ENCODE data around the gene HFE. TPM values are rescaled to one million over a fixed set of nuclear protein-coding genes. Genes with fewer than 3 reads are reported as not detected.

The HFE gene
- polyA plus RNA-seq, 1 donor from 2014 or later, result not detected

- Histone ChIP-seq H3K9me3 (ENCODE audit: low read length) (no peaks in the 10 kb centered on the region), H3K9me2 (ENCODE audit: insufficient read depth, low read length) (no peaks in the 10 kb centered on the region), H2AFZ (ENCODE audit: low read depth, low read length) (no peak overlapping the region), H3K27ac (ENCODE audit: low read length) (no peak overlapping the region), H4K20me1 (ENCODE audit: insufficient read depth) (no peaks in the 10 kb centered on the region), H3K9ac (ENCODE audit: low read length) (no peak overlapping the region), H3K27me3 (ENCODE audit: insufficient read depth, low read depth, low read length) (no peaks in the 10 kb centered on the region), H3K79me2 (replicated peaks; ENCODE audit: insufficient read depth, low read length) (peaks cover 6% of the 10 kb centered on the region), H3K36me3 (ENCODE audit: insufficient read depth, low read length) (no peaks in the 10 kb centered on the region), H3F3A (ENCODE audit: insufficient read depth, low read length, poor library complexity, severe bottlenecking) (no peaks in the 10 kb centered on the region), H3K4me2 (ENCODE audit: low read length) (no peak overlapping the region), H3K4me3 (ENCODE audit: low read length) (no peak overlapping the region)
- TF ChIP-seq TAF1 (IDR thresholded peaks at IDR 0.05; ENCODE audit: low read depth) (no peak), CTCF (IDR thresholded peaks at IDR 0.05; ENCODE audit: poor library complexity, severe bottlenecking) (no peak), EP300 (conservative IDR thresholded peaks at IDR 0.05; ENCODE audit: poor library complexity, severe bottlenecking) (no peak), MXI1 (conservative IDR thresholded peaks at IDR 0.05; ENCODE audit: poor library complexity, severe bottlenecking) (no peak), POLR2AphosphoS5 (IDR thresholded peaks at IDR 0.05) (no peak), EZH2 (IDR thresholded peaks at IDR 0.05; ENCODE audit: borderline replicate concordance, insufficient read depth, low read length, poor library complexity, severe bottlenecking) (no peak), RAD21 (conservative IDR thresholded peaks at IDR 0.05) (no peak), REST (IDR thresholded peaks at IDR 0.05; ENCODE audit: borderline replicate concordance) (no peak), SMC3 (conservative IDR thresholded peaks at IDR 0.05; ENCODE audit: poor library complexity) (no peak)
Measured at GRCh38 chr6:26136321-26136720, 49.1 kb downstream of the HFE start.

GRCh38 chr6:26140254-26140966 is 53.2 kb downstream of the HFE start:
- Histone ChIP-seq H3K4me3 (ENCODE audit: low read length) (no peak overlapping the region), H2AFZ (ENCODE audit: low read depth, low read length) (no peak overlapping the region), H3K27me3 (ENCODE audit: insufficient read depth, low read depth, low read length) (no peaks in the 10 kb centered on the region), H3K9ac (ENCODE audit: low read length) (no peak overlapping the region), H3K79me2 (replicated peaks; ENCODE audit: insufficient read depth, low read length) (no peaks in the 10 kb centered on the region), H3F3A (ENCODE audit: insufficient read depth, low read length, poor library complexity, severe bottlenecking) (no peaks in the 10 kb centered on the region), H4K20me1 (ENCODE audit: insufficient read depth) (no peaks in the 10 kb centered on the region), H3K27ac (ENCODE audit: low read length) (no peak overlapping the region), H3K4me2 (ENCODE audit: low read length) (no peak overlapping the region), H3K9me2 (ENCODE audit: insufficient read depth, low read length) (no peaks in the 10 kb centered on the region), H3K36me3 (ENCODE audit: insufficient read depth, low read length) (no peaks in the 10 kb centered on the region), H3K9me3 (ENCODE audit: low read length) (no peaks in the 10 kb centered on the region)
- TF ChIP-seq SMC3 (conservative IDR thresholded peaks at IDR 0.05; ENCODE audit: poor library complexity) (no peak), POLR2AphosphoS5 (IDR thresholded peaks at IDR 0.05) (no peak), REST (IDR thresholded peaks at IDR 0.05; ENCODE audit: borderline replicate concordance) (no peak), EP300 (conservative IDR thresholded peaks at IDR 0.05; ENCODE audit: poor library complexity, severe bottlenecking) (no peak), TAF1 (IDR thresholded peaks at IDR 0.05; ENCODE audit: low read depth) (no peak), MXI1 (conservative IDR thresholded peaks at IDR 0.05; ENCODE audit: poor library complexity, severe bottlenecking) (no peak), CTCF (IDR thresholded peaks at IDR 0.05; ENCODE audit: poor library complexity, severe bottlenecking) (no peak), RAD21 (conservative IDR thresholded peaks at IDR 0.05) (no peak), EZH2 (IDR thresholded peaks at IDR 0.05; ENCODE audit: borderline replicate concordance, insufficient read depth, low read length, poor library complexity, severe bottlenecking) (no peak)
